Myocyte (in vitro differentiated cells): ENCODE results near the gene ALG8. TPM values are rescaled to one million over a fixed set of nuclear protein-coding genes. Genes with fewer than 3 reads are reported as not detected.
"Not testable (repeated sequence)": the region's sequence is repeated elsewhere in the genome, so short reads cannot be mapped to it uniquely, and the experiment has no call there.

ENCODE experiments used
- DNase-seq: peaks from one replicate; pipeline ENCODE4 v3.0.0-alpha.2; 2012; ENCODE audit warnings: low read depth
- polyA plus RNA-seq: library from polyadenylated mRNA; unstranded; fragments of >200 nt; gene quantifications from one replicate; pipeline ENCODE4 v1.2.1, GENCODE V29; 2012; ENCODE audit warnings: missing spikeins
- total RNA-seq: library from RNA; depleted of rRNA; stranded (reverse); fragments of >200 nt; gene quantifications from 2 replicates; pipeline ENCODE4 v1.2.3, GENCODE V29; 2014

ALG8 gene
- total RNA-seq: 68.4 and 70.9 TPM in 2 replicates
- 32.6 TPM for polyA plus RNA-seq

DNA sequence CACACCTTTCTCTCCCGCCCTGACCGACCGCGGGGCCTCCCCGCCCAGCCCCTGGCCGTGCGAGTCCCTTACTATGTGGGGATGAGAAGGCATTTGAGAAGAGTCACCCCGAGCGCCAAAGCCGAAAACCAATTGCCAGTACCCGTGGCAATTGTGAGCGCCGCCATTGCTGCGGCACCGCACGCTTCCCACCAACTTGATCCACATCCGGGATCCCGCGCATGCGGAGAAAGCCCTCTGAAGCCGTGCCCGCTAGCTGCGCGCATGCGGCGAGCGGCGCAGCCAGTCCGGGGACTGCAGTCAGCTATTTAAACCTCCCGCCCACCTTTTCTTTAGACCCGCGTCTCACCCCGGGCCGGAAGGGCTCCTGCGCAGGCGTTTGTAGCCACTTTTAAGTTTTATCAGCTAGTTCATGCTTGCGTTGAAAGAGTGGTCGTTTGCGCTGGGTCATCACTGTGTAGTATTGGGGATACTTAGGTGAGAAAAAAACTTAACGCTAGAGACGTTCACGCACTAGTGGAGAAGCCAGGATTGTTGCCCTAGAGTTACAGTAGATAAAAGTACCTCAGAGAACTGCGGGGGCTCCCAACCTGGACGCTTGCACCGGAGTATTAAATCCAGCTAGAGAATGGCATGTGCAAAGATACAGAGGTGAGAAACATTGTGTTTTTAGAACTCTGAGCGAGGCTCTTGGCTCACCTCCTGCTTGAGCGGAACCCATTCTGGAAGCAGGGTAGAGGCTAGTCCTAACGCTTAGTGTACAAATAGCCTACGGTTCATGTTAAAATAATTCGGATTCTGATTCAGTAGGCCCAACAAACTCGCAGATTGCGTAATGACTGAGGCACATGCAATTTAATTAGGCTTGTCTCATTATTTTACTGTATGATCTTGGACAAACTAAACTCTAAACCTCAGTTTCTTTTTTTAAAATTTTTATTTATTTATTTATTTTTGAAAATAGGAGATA is at the start of gene ALG8:
Gene ALG8 (minus strand): TSS at position 205 of the 970 bp plus-strand sequence. CDS start 38 bp downstream, at position 167.
- peak; percentile 96 for DNase-seq

GRCh38 chr11:78188286-78189173 is 49.1 kb upstream of the ALG8 start, which contains the start of the genes KCTD21 and USP35:
Gene KCTD21, minus strand, starts transcription at chr11:78188626. Its CDS starts 14,072 bp downstream, at chr11:78174554.
Gene USP35, plus strand, starts transcription at chr11:78188919. Its CDS starts 7,327 bp downstream, at chr11:78196246.
- DNase-seq: peak; percentile 98

GRCh38 chr11:78187366-78188285 is 48.2 kb upstream of the ALG8 start:
- no peak for DNase-seq

- DNase-seq: no peak
Observed at GRCh38 chr11:78181185-78181584, 41.8 kb upstream of the ALG8 start.

- no peak for DNase-seq
Observed at GRCh38 chr11:78180751-78181150, 41.3 kb upstream of the ALG8 start.

- DNase-seq: no peak
Observed at GRCh38 chr11:78179459-78180071, 40.1 kb upstream of the ALG8 start.

GRCh38 chr11:78177216-78177615 is 37.8 kb upstream of the ALG8 start:
- DNase-seq: no peak

DNA sequence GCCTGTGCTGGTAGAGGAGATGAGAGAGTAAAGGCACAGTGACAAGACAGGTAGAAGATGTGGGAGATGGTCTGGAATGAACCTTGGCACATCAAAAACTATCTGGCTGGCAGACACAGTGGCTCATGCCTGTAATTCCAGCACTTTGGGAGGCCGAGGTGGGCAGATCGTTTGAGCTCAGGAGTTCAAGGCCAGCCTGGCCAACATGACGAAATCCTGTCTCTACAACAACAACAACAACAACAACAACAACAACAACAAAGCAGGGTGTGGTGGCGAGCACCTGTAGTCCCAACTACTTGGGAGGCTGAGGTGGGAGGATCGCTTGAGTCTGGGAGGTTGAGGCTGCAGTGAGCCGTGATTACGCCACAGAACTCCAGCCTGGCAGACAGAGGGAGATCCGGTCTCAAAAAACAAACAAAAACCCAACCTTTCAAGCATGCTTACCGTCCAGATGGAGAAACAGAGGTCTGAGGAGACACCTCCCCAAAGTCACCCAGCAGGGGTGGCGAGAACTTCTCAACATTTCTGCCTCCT is 37.2 kb upstream of the ALG8 start:
- DNase-seq: no peak

- DNase-seq: not testable (repeated sequence)
Observed at GRCh38 chr11:78175862-78176261, 36.4 kb upstream of the ALG8 start.

DNA sequence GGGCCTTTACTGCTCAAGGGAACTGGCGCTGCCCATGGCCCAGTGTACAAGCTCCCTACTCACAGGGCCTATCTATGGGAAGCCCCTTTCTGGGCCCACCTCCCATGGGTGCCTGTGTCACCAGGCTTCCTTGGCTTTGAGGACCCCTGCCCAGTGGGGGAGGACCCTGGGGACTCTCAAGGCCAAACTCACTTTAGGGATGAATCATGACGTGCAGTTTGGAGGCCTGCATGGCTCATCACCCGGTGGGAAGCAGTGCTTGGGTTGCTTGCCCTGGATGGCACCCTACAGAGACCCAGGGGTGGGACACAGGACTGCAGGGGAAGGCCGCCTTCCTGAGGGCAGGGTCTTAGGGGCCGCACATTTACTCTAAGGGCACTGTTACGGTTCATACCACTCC is 32.5 kb upstream of the ALG8 start:
- no peak for DNase-seq

DNA sequence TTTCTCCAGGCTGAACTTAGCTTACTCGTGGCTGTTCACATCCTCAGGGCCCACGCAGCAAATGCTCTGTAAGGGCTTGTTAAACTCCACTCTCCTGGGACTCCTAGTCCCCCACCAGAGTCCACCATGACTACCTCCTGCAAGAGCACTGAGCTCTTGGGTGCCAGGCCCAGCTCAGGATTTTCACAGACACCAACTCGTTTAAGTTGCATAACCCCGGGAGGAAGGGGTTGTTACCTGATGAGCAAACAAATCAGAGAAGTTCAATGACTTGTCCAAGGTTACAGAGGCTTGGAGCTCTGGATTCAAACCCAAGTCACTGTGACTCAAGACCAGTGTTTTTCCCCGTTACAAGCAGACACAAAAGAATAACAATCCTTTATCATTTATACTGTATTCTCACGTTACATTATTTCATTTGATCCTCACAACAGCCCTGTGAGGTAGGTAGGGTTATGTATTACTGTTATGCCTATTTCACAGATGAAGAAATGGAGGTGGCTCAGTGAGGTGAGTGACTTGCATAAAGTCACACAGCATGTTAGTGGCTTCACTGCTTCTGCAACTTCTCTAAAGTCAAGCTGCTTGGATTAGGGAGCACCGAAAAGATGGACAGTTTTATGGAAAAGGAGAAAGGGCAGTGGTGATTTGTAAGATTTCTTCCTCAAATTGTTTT is 31.6 kb upstream of the ALG8 start:
- DNase-seq: no peak

DNA sequence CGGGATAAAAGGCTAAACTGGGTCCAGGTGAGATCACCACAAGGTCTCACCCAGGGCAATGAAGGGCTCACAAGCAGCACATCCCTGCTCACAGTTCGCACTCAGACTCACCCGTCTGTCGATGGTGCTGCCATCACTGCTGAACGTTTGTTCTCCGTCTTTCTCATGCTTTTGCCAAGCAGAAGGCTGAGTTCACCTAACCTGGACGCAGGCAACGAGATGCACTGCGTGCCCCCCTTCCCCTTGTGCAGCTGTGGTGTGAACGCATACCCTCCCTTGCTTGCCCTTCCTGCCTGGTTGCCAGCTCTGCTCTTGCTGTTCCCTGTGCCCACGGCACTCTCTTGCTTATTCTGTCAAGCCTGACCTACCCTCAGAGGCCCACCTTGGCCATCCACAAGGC is 31.0 kb upstream of the ALG8 start:
- DNase-seq: no peak

DNA sequence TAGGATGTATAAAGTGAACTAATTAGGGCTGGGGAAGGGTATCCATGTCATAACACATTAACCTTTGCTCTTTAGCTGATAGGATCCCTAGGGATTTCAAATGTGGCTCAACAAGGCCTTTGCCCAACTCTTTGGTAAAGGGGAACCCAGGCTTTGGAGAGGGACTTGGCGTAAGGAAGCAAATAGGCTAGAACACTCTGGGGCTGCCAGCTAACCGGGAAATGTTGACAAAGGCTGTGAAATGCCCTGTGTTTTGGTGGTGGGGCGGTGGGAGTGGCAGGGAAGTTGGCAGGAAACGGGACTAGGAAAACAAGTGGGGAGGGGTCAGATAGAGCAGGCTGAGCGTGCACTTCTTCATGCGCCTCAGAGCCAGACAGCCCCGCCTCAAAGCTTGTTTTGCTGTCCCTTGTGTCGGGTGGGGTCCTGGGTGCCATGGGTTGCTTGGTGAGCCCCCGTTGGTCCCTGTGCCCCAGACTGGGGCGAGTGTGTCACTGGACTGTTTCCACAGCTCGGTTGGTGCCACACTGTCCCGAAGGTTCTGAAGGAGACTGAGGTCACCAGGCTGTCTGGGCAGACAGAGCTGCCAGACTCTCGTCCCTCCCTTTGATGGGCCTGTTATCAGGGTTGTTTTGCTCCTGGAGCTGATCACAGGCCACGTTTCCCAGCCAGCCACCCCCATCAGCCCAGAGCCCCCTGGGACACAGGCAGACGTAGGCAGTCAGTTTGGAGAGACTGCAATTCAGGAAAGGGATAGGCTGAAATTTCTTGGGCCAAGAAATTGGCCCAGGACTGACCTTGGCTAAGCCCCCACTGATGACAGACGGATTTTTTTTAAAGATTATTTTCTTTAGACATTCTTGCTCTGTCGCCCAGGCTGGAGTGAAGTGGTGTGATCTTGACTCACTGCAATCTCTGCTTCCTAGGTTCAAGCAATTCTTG is 29.4 kb upstream of the ALG8 start:
- peak; percentile 55 for DNase-seq

GRCh38 chr11:78166855-78167469 is 27.5 kb upstream of the ALG8 start:
- DNase-seq: no peak

DNA sequence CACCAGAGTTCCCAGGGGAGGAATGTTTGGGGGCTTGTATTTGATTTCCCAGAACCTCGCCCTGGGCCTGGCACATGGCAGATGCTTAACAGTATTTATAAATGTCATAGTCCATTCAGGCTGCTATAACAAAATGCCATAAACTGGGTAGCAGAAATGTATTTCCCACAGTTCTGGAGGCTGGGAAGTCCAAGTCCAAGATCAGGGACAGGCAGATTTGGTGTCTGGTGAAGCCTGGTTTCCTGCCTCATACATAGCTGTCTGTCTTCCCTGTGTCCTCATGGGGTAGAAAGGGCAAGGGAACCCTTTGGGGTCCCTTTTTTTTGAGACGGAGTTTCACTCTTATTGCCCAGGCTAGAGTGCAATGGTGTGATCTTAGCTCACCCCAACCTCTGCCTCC is 25.0 kb upstream of the ALG8 start:
- DNase-seq: no peak

DNA sequence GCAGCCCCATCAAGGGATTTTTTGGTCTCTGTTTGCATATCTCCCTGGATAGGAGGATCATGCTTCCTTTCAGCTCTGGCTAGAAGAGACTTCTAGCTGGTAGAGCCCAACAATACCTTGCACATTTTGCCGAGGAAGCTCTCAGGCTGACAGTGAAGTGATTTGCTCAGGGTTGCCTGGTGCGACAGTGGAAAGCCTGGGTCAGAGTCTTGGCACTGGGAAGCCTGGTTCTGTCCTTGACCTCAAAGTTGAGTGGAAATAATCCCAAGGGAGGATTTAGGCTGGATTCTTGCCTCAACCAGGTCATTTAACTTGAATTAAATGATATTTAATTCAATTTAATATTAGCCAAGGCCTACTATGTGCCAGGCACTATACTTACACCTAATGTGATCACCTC is 24.4 kb upstream of the ALG8 start:
- no peak for DNase-seq

- DNase-seq: no peak
Observed at GRCh38 chr11:78161962-78162371, 22.5 kb upstream of the ALG8 start.

- no peak for DNase-seq
Observed at GRCh38 chr11:78161346-78161745, 21.9 kb upstream of the ALG8 start.
